Measurements from ENCODE around the gene MTF2.

- TF ChIP-seq CTCF (IDR thresholded peaks at IDR 0.05; ENCODE audit: low read depth, low read length, poor library complexity, severe bottlenecking) (no peak), EZH2phosphoT487 (IDR thresholded peaks at IDR 0.05; ENCODE audit: borderline replicate concordance, low read length) (no peak)
Observed at GRCh38 chr1:93137604-93138292, 58.7 kb downstream of the MTF2 start.
